GM19035 (cell line): ENCODE data around the gene ARHGEF3.

Experiments
- ATAC-seq: cut with Tn5 transposase; IDR thresholded peaks from one replicate; pipeline ENCODE4 v1.9.1; 2021; ENCODE audit not compliant: unreplicated experiment

The ARHGEF3 gene

DNA sequence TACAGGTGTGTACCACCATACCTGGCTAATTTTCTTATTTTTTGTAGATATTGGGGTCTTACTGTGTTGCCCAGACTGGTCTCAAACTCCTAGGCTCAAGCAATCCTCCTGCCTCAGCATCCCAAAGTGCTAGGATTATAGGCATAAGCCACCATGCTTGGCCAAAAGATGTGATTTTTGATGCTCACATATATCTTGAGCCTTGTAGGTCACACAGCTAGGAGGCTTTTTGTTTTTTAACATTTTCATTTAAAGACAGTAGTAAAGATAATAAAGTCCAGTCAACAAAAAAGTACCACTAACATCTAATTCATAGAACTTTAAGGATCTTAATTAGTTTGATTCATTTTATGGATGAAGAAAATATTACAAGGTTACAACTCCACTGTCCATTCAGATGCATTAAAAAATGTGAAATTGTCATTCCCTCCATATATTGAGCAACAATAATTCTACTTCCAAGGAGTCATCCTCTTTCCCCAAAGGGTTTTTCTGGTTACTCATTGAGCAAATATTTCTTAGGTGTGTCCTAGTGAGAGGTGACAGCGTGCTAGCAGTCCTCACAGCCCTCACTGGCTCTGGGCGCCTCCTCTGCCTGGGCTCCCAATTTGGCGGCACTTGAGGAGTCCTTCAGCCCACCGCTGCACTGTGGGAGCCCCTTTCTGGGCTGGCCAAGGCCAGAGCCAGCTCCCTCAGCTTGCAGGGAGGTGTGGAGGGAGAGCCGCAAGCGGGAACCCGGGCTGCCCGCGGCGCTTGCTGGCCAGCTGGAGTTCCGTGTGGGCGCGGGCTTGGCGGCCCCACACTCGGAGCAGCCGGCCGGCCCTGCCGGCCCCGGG is 110.4 kb downstream of the ARHGEF3 start:
- ATAC-seq, result no peak

DNA sequence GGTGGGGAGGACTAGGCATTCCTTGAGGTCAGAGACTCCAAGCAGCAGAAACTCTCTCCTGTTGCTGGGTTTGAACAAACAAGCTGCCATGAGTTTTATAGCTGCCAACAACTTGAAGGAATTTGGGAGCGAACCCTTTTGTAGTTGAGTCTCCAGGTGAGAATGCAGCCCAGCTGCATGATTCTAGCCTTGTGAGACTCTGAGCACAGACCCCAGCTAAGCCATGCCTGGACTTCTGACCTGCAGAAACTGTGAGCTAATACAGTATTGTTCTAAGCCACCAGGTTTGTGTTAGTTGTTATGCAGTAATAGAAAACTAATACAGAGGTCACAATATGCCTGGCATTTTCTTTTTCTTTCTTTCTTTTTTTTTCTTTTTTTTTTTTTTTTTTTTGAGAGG is 112.4 kb downstream of the ARHGEF3 start:
- ATAC-seq, result no peak

DNA sequence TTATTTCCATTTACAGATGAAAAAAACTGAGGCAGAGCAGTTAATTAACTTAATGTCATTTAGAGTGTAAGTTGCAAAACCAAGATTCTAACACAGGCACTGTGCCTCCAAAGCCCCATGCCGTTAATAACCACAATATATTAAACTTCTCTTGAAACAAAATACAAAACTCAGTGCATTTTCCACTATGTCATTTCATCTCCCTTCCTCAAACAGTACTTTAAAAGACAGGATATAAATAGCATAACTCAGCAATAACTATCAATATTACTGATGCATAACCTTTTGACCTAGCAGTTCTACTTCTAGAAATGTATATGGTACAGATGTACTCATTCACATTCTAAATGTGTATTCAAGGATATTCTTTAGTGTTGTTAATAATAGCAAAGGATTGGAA is 113.6 kb downstream of the ARHGEF3 start:
- peak; percentile 61 for ATAC-seq

DNA sequence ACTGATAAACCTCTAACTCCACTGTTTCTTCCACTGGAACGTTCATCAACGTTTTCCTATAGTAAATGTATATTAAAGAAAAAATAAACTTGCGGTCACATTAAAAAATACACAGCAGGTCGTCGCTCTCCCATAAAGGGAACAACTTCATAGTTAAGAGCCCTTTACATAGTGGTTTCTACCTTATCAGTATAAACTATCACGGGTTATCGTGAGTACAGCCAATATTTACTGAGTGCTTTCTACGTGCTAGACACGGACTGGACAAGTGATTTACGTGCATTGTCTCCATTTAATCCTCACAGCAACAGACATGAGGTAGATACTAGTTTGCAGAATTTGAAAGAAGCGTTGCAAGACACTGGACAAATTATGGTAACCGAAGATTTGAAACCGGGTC is 117.7 kb downstream of the ARHGEF3 start:
- ATAC-seq, result no peak

DNA sequence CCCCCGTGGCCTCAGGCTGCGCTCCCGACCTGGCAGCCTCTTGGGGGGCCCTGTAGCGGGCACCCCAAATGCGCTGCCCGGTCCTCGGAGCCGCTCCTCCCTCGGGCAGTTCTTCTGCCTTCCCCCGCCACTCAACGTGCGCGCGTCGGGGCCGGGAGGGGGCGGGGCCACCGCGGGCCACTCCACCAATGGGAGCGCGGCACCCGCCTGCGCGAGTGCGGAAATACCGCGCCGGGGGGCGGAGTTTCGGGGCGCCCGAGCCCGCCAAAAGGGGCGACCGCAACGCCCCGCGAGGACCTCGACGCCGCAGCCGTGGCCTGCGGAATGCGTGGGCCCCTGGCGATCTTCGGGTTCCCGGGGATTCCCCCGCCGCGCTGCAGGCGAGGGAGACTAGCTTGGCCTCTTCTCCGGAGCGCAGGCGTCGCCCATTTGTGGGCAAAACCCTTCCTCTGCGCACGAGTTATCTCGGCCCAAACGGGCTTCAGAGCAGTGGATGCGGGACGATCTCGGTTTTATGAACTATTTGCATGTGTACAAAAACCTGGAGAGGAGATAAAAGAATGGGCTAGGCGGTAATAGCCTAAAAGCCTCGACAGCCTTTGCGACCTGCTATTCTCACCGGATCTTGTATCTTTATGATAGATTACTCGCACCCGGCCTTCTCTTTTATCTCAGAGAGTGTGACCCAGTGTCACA is 118.5 kb downstream of the ARHGEF3 start, which contains the start of gene TASOR:
Gene TASOR (minus strand): TSS at position 144 of the 696 bp plus-strand sequence. CDS start 259 bp downstream, outside the sequence.
- peak; percentile 79 for ATAC-seq

DNA sequence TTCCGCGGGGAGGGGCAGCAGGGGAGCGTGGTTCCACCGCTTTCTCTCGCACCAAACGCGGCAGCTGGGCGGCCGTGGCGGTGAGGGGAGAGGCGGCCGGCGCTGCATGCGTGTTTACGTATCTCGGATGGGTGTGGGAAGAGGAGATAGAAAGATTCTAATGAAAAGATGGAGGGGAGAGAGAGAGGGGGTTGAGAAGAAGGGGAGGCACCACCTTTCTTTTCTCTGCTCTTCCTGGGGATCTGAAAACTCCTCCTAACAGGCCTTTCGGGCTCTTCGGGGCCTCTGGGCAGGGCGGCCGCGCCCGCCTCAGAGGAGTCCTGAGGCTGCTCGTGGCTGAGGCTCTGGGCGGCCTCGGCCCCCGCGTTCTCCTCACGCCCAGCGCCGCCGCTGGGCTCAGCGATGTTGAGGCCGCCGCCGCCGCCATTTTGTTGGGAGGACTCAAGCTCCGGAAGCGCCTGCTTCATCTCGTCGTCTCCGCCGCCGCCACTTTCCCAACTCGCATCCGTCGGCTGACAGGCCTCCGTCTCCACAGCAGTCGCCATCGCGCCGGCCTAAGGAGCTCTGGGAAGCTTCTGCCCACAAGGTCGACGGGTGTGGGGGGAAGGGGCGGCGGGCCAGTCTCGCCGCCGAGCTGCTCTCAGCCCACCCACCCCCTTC is 119.2 kb downstream of the ARHGEF3 start:
- ATAC-seq, result peak; percentile 71

DNA sequence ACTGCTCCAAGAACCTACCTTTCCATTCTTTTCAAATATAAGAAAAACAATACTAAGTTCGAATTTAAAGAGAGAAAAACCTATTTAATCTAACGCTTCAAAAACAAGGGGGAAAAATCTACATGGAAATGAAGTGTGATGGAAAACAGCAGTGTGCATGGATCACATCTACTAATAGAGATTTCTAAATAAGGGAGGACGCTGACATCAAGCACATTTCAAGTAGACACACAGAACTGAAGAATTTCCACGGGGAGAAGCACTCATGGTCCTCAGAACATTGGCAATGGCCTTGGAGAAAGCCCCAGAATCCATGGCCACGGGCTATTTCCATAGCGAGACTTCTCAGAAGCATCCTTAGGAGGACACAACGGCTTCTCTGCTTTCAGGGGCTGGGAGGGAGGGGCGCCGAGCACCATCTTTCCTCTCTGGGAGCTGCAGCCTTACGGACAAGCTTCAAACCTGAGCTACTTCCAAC is 119.7 kb downstream of the ARHGEF3 start:
- ATAC-seq, result no peak

DNA sequence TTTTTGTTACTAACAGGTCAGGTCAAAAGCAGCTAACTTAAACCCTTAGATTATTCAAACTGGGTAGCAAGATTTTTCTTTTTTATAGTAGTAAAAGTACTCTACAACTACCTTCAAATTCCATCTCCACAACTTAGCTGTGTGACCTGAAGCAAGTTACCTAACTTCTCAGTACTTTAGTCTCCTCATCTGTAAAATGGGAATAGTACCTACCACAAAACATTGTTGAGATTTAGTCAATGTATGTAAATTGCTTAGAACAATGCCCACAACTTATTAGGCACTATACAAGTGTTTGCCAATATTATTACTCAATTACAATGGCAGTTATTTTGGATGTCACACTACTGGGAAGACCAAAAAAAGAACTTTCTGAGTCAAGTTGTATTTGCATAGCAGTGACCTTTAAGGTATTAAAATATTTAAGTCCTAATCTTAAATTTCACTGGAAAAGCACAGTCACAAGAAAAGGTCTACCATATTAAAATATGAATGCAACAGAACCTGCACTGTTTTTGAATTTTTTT is 121.6 kb downstream of the ARHGEF3 start:
- ATAC-seq, result no peak
